Neuronal stem cell (in vitro differentiated cells): ENCODE data around the gene C12orf57.

ENCODE experiments used
- DNase-seq: peaks from one replicate; pipeline ENCODE4 v3.0.0-alpha.2; 2013; ENCODE audit warnings: low spot score
- H2AFZ ChIP-seq: one replicate; pipeline ENCODE4 v1.6.1; 2013; ENCODE audit warnings: mild to moderate bottlenecking, low read length, inconsistent platforms
- H2AK5ac ChIP-seq: 2 replicates; pipeline ENCODE4 v1.6.1; 2013; ENCODE audit warnings: low read depth, mild to moderate bottlenecking, inconsistent platforms, low read length, moderate library complexity, mixed read lengths
- H2BK120ac ChIP-seq: 2 replicates; pipeline ENCODE4 v1.6.1; 2013; ENCODE audit warnings: low read depth, mild to moderate bottlenecking, inconsistent platforms, low read length, moderate library complexity, mixed read lengths
- H2BK12ac ChIP-seq: one replicate; pipeline ENCODE4 v1.6.1; 2013; ENCODE audit warnings: low read length, inconsistent platforms
- H2BK15ac ChIP-seq: 2 replicates; pipeline ENCODE4 v1.6.1; 2013; ENCODE audit warnings: mild to moderate bottlenecking, low read length, inconsistent platforms, mixed read lengths
- H2BK5ac ChIP-seq: one replicate; pipeline ENCODE4 v1.6.1; 2013; ENCODE audit warnings: inconsistent platforms, mild to moderate bottlenecking, low read length, moderate library complexity
- H3K14ac ChIP-seq: one replicate; pipeline ENCODE4 v1.6.1; 2013; ENCODE audit warnings: low read length, inconsistent platforms
- H3K18ac ChIP-seq: 2 replicates; pipeline ENCODE4 v1.6.1; 2013; ENCODE audit warnings: low read length, inconsistent platforms
- H3K23ac ChIP-seq: 2 replicates; pipeline ENCODE4 v1.6.1; 2013; ENCODE audit warnings: low read depth, mild to moderate bottlenecking, mixed read lengths, low read length, inconsistent platforms; ENCODE audit not compliant: poor library complexity
- H3K27ac ChIP-seq: replicated peaks from 3 replicates; pipeline ENCODE4 v1.5.1; 2013; ENCODE audit warnings: low read length, inconsistent platforms
- H3K27me3 ChIP-seq, 3 experiments: 2 replicates each; pipeline ENCODE4 v1.6.1; 2013; ENCODE audit warnings: low read length in 3 of 3, mild to moderate bottlenecking in 2 of 3, inconsistent platforms in 1 of 3, low read depth in 1 of 3, mixed read lengths in 1 of 3, moderate library complexity in 1 of 3; ENCODE audit not compliant: control insufficient read depth in 3 of 3, insufficient read depth in 3 of 3
- H3K36me3 ChIP-seq, 2 donors: replicated peaks in 1 of 2; 2 replicates each; pipeline ENCODE4 v1.6.1; 2013; ENCODE audit warnings: low read length in 2 of 2; ENCODE audit not compliant: control insufficient read depth in 2 of 2, insufficient read depth in 2 of 2
- H3K4ac ChIP-seq: 2 replicates; pipeline ENCODE4 v1.6.1; 2013; ENCODE audit warnings: inconsistent platforms, mild to moderate bottlenecking, low read length, moderate library complexity
- H3K4me1 ChIP-seq, 2 donors: 1 replicate in 1 of 2; 2 replicates in 1 of 2; pipeline ENCODE4 v1.6.1; 2013; ENCODE audit warnings: low read length in 2 of 2, low read depth in 1 of 2; ENCODE audit not compliant: control insufficient read depth in 2 of 2, insufficient read depth in 1 of 2
- H3K4me2 ChIP-seq: one replicate; pipeline ENCODE4 v1.6.1; 2013; ENCODE audit warnings: mild to moderate bottlenecking, low read length, inconsistent platforms; ENCODE audit not compliant: insufficient read depth, poor library complexity, severe bottlenecking
- H3K4me3 ChIP-seq, 2 donors: 2 replicates each; pipeline ENCODE4 v1.5.1; 2013; ENCODE audit warnings: low read length in 2 of 2, mild to moderate bottlenecking in 2 of 2, inconsistent platforms in 1 of 2, moderate library complexity in 1 of 2
- H3K79me1 ChIP-seq: one replicate; pipeline ENCODE4 v1.6.1; 2013; ENCODE audit warnings: low read depth, mild to moderate bottlenecking, inconsistent platforms, low read length, moderate library complexity
- H3K9ac ChIP-seq: one replicate; pipeline ENCODE4 v1.6.1; 2013; ENCODE audit warnings: mild to moderate bottlenecking, low read depth, low read length, inconsistent platforms; ENCODE audit not compliant: poor library complexity
- H3K9me3 ChIP-seq, 2 donors: replicated peaks in 1 of 2; 2 replicates each; pipeline versions ENCODE3 to v1.6.1; 2013; ENCODE audit warnings: low read length in 2 of 2, mild to moderate bottlenecking in 2 of 2, inconsistent platforms in 1 of 2, low read depth in 1 of 2, mixed read lengths in 1 of 2, moderate library complexity in 1 of 2; ENCODE audit not compliant: control insufficient read depth in 2 of 2, insufficient read depth in 1 of 2
- H4K8ac ChIP-seq: one replicate; pipeline ENCODE4 v1.6.1; 2013; ENCODE audit warnings: low read depth, mild to moderate bottlenecking, inconsistent platforms, low read length, moderate library complexity
- H4K91ac ChIP-seq: one replicate; pipeline ENCODE4 v1.6.1; 2013; ENCODE audit warnings: low read length, low read depth, mild to moderate bottlenecking, inconsistent platforms; ENCODE audit not compliant: poor library complexity
- WGBS, 2 donors: extraction: QIAGEN DNeasy Blood & Tissue Kit; methylation state at CpG; one replicate each; pipeline ENCODE4 v1.1.7; 2013; ENCODE audit warnings: missing lambda C conversion rate in 2 of 2, mixed read lengths in 1 of 2; ENCODE audit not compliant: insufficient read length in 2 of 2, insufficient replicate concordance in 1 of 2; ENCODE audit errors: extremely low coverage in 2 of 2; 5-methylcytosine and 5-hydroxymethylcytosine counted together

The C12orf57 gene

DNA sequence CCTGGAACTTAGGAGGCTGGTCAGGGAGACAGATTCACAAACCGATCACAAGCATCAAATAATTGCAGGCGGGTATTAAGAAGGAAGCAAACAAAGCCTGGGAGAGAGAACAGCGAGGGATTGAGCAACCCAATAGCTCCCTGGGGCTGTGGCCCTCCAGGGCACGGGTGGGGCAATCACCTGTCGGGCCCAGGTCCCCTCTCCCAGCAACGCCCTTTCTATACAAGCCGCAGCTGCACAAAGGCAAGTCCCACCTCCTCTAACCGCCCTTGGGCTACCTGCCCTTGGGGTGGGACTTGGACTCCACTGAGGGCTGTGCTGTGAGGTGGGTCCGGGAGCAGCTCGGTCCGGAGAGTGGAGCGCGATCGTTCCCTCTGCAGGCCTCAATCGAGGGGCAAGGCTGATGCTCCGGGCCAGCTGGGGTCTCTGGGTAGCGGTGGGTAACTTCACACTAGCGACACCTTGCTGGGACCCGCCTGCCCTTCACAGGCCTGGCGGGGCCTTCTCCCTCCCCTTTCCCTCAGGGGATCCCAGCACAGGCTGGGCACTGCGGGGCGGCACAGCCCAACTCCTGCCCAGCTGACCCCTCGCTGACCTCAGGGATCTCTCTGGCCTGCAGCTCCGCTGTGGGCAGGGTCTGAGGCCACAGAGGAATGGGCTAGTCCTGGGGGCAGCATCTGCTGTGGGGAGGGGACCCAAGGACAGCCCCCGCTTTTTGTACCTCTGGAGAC is 18.6 kb downstream of the C12orf57 start:
- Histone ChIP-seq H3K9ac (peak overlapping the region; percentile 56), H3K36me3 (peaks cover 15 to 34% of the 10 kb centered on the region in 2 donors), H3K4me1 (peaks cover 15 to 23% of the 10 kb centered on the region in 2 donors), H3K27ac (peak overlapping the region; percentile 47), H3K23ac (peak overlapping the region; percentile 70), H2BK12ac (peak overlapping the region; percentile 90), H3K4ac (peak overlapping the region; percentile 77), H3K9me3 (no peaks in the 10 kb centered on the region), H3K27me3 (no peaks in the 10 kb centered on the region), H2BK5ac (peak overlapping the region; percentile 67), H3K79me1 (no peaks in the 10 kb centered on the region), H2AFZ (peak overlapping the region; percentile 86), H2AK5ac (peak overlapping the region; percentile 98), H3K4me3 (peak overlapping the region in 1 of 2 donors; percentile 41), H3K14ac (peak overlapping the region; percentile 78), H4K91ac (peak overlapping the region; percentile 79), H2BK120ac (peak overlapping the region; percentile 83), H2BK15ac (peak overlapping the region; percentile 98), H3K18ac (peak overlapping the region; percentile 99), H3K4me2 (no peak overlapping the region), H4K8ac (peak overlapping the region; percentile 52)
- WGBS, 2 donors: no CpG with 5 or more reads among the region's 25 CpGs
- no peak for DNase-seq

DNA sequence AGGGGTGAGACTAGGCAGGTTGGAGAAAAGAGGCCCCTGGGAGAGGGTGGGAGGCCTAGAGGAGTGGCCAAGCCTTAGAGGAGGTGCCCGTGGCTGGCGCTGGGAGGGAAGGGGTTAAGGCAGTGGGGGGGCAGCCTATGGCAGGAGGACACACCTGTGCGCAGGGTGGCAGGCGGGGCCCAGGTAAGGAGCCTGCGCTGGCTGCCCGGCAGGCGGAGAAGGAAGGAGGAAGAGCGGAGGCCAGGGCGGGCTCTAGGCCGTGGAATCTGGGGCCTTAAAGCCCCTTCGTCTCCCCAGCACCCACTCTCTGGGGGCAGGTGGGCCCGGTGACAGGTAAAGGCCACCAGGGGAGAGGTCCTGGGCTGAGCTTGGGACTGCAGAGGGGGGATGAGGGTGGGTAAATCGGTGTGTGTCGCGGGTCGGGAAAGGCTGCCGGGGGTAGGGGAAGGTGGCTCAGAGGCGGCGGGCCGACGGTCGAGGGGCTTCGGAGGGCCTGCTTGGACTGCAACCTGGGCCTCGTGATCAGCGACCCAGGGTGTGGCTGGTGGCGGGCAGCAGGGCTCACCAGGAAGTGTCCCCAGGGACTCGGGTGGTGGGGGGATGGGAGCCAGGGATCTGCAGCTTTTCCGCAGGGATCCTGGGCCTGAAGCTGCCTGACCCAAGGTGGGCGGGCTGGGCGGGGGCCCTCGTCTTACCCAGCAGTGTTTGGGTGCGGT is 19.4 kb downstream of the C12orf57 start:
- no CpG with 5 or more reads among the region's 32 CpGs for WGBS, 2 donors
- peak overlapping the region; percentile 90 for H2BK12ac ChIP-seq
- no peak for DNase-seq
- peak overlapping the region; percentile 67 for H2BK5ac ChIP-seq
- peaks cover 22 to 41% of the 10 kb centered on the region in 2 donors for H3K36me3 ChIP-seq
- peaks cover 15 to 23% of the 10 kb centered on the region in 2 donors for H3K4me1 ChIP-seq
- H2AFZ ChIP-seq: peak overlapping the region; percentile 86
- no peak overlapping the region for H3K4me3 ChIP-seq
- no peak overlapping the region for H4K8ac ChIP-seq
- H3K27me3 ChIP-seq: no peaks in the 10 kb centered on the region
- H3K4ac ChIP-seq: peak overlapping the region; percentile 77
- no peak overlapping the region for H3K27ac ChIP-seq
- H2BK15ac ChIP-seq: peak overlapping the region; percentile 98
- H2BK120ac ChIP-seq: peak overlapping the region; percentile 83
- peak overlapping the region; percentile 99 for H3K18ac ChIP-seq
- peak overlapping the region; percentile 31 for H3K9ac ChIP-seq
- H4K91ac ChIP-seq: peak overlapping the region; percentile 79
- H3K23ac ChIP-seq: peak overlapping the region; percentile 70
- no peak overlapping the region for H3K4me2 ChIP-seq
- H3K9me3 ChIP-seq: no peaks in the 10 kb centered on the region
- no peaks in the 10 kb centered on the region for H3K79me1 ChIP-seq
- peak overlapping the region; percentile 60 for H3K14ac ChIP-seq
- peak overlapping the region; percentile 98 for H2AK5ac ChIP-seq

DNA sequence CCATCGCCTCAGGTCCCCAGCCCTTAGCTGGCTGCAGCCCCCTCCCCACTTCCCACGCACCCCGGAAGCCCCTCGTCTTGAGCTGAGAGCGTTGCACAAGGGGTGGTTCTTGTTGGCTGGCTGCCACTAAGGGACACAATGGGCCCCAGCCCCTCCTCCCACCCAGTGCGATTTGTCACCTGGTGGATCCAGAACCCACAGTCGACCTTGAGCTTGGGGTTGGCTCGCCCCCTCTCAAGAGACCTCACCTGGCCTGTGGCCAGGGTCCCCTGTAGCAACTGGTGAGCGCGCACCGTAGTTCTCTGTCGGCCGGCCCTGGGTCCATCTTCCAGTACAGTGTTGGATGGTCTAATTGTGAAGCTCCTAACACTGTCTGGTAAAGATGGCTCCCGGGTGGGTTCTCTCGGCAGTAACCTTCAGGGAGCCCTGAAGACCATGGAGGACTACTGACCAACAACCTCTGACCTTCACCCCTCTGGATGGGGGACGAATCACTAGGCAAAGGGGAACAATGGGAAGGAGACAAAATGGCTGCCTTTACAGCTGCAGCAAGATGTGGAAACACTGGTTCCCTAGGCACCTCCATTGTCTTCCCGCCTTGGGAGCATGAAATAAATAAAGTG is 20.1 kb downstream of the C12orf57 start:
- Histone ChIP-seq H2AFZ (peak overlapping the region; percentile 27), H3K18ac (no peak overlapping the region), H3K4me3 (no peak overlapping the region), H4K8ac (no peak overlapping the region), H3K4me2 (no peak overlapping the region), H3K4me1 (peaks cover 15 to 26% of the 10 kb centered on the region in 2 donors), H3K9me3 (no peaks in the 10 kb centered on the region), H2BK12ac (no peak overlapping the region), H3K14ac (peak overlapping the region; percentile 67), H3K9ac (no peak overlapping the region), H2BK5ac (no peak overlapping the region), H3K79me1 (no peaks in the 10 kb centered on the region), H2BK15ac (no peak overlapping the region), H3K27ac (no peak overlapping the region), H3K23ac (no peak overlapping the region), H2AK5ac (no peak overlapping the region), H3K4ac (no peak overlapping the region), H3K27me3 (no peaks in the 10 kb centered on the region), H4K91ac (no peak overlapping the region), H2BK120ac (no peak overlapping the region), H3K36me3 (peaks cover 29 to 48% of the 10 kb centered on the region in 2 donors)
- WGBS, 2 donors: no CpG with 5 or more reads among the region's 17 CpGs
- DNase-seq: no peak

DNA sequence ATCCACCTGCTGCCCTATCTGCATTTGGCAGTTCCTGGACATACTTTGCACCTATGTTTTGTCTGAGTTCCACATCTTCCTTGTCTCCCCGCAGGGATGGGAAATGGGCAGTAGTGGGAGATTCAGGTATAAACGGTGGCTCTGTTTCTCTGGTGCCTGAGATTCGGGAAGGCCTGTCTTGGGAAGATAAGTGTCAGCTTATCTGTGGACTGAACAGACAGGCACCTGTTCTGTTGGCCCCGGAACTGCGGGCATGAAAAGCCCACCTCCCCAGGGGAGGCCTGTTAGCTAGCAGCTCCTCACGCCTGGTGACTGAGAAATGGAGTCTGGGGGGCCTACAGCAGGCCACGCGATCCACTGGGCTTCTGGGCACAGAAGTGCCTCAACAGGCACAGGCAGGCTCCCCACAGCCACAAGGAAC is 20.8 kb downstream of the C12orf57 start:
- H3K4me2 ChIP-seq: no peak overlapping the region
- no peak overlapping the region for H3K4ac ChIP-seq
- H3K4me1 ChIP-seq: peaks cover 18 to 27% of the 10 kb centered on the region in 2 donors
- no peaks in the 10 kb centered on the region for H3K79me1 ChIP-seq
- peak overlapping the region; percentile 24 for H2AK5ac ChIP-seq
- no peak overlapping the region for H2BK120ac ChIP-seq
- H2BK5ac ChIP-seq: no peak overlapping the region
- no peak overlapping the region for H3K18ac ChIP-seq
- peak overlapping the region; percentile 30 for H3K23ac ChIP-seq
- no CpG with 5 or more reads among the region's 8 CpGs for WGBS, 2 donors
- no peak overlapping the region for H2BK15ac ChIP-seq
- no peak overlapping the region for H4K91ac ChIP-seq
- H3K27me3 ChIP-seq: no peaks in the 10 kb centered on the region
- no peak overlapping the region for H2BK12ac ChIP-seq
- no peaks in the 10 kb centered on the region for H3K9me3 ChIP-seq
- H3K27ac ChIP-seq: peak overlapping the region; percentile 14
- DNase-seq: no peak
- H2AFZ ChIP-seq: no peak overlapping the region
- H4K8ac ChIP-seq: peak overlapping the region; percentile 89
- H3K9ac ChIP-seq: peak overlapping the region; percentile 64
- H3K14ac ChIP-seq: no peak overlapping the region
- H3K36me3 ChIP-seq: peaks cover 30 to 53% of the 10 kb centered on the region in 2 donors
- H3K4me3 ChIP-seq: no peak overlapping the region
